COR-L47 (cell line): ENCODE results near the gene RAB42.
"Not testable (repeated sequence)": the region's sequence is repeated elsewhere in the genome, so short reads cannot be mapped to it uniquely, and the experiment has no call there.

Source experiments
- DNase-seq: peaks from one replicate; lab custom pipeline; 2025; lab: John Stamatoyannopoulos, UW

RAB42 gene

DNA sequence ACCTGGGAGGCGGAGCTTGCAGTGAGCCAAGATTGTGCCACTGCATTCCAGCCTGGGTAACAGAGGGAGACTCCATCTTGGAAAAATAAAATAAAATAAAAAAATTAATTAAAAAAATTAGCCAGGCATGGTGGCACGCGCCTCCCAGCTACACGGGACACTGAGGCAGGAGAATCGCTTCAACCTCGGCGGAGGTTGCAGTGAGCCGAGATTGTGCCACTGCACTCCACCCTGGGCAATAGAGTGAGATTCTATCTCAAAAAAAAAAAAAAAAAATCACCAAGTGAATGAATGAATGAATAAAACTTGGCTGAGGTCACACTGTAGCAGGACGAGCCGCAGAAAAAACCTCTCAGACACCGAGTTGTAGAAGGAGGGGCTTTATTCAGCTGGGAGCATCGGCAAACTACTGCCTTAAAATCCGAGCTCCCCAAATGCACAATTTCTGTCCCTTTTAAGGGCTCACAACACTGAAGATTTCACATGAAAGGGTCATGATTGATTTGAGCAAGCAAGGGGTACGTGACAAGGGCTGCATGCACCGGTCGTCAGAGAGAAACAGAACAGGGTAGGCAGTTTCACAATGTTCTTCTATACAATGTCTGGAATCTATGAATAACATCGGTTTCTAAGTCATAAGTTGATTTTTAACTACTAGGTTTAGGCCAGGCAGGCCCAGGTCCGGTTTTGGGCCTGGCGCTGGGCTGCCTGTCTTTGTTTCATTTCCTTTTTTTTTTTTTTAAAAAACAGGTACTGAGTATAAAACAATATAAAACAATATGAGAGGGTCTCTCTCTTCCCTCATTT is 5.3 kb upstream of the RAB42 start:
- DNase-seq, result not testable (repeated sequence)

DNA sequence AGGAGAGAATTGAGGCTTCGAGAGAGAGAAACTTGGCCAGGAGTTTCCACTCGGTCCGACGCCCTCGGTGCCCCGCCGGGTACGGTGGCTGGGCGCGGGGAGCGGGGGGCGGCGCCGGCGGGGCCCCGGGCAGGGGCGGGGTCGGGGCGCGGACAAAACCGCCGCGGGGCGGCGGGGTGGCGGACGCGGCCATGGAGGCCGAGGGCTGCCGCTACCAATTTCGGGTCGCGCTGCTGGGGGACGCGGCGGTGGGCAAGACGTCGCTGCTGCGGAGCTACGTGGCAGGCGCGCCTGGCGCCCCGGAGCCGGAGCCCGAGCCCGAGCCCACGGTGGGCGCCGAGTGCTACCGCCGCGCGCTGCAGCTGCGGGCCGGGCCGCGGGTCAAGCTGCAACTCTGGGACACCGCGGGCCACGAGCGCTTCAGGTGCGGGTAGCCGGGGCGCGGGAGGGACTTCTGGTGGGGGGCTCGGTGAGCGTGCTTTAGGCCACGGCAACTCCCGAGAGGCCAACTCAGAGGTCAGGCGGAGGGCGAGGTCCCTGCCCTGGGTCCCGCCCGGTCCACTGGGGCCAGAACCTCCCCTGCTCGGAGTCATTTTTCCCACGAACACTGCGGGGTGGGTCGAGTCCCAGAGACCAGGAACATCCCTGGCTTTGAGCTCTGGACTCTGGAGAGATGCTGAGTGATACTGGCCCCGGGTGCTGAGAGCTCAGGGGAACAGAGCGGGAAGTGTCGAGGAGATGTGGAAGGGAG is 431 bp downstream of the RAB42 start:
- no peak for DNase-seq

DNA sequence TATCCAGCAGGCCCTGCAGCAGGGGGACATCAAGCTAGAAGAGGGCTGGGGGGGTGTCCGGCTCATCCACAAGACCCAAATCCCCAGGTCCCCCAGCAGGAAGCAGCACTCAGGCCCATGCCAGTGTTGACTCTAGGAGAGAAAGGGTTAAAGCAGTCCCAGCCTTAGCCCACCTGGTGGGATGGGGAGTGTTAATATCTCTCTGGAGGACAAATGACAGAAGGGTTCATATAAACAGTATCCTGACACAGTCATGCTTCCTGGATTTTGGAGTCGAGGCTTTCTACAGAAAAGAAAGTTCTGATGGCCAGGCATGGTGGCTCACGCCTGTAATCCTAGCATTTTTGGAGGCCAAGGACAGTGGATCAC is 1.9 kb downstream of the RAB42 start:
- not testable (repeated sequence) for DNase-seq

DNA sequence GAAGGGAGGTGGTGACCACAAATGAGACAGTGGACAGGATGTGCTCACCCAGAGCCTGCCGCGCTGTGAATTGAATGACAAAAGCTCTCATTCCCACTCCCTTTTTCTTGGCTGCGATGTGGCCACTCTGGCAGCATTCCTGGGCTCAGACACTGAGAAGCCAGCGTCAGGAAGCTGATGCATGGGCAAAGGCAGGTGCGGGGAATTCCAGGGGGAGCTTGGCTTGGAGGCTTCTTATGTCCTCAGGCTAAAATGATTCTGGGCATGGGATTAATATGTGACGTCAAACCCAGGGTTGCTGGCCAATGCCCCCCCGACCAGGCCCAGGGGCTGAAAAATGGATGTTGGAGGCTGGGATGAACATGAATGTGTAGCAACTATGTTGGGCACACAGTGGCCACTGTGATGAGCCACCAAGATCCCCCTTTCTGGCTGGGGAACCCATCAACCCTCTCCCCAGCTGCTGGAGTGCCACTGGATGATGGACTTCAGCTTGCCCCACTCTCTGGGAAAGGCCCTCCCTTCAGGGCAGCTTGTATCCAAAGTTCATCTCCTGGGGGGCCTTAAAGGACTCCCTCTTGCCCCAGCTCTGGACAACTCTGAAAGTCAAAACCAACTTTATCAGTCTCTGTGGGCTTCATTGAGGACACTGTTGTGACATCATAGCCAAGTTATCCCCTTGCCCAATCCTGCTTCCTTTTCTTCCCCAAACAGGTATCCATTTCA is 2.8 kb downstream of the RAB42 start:
- DNase-seq, result not testable (repeated sequence)

DNA sequence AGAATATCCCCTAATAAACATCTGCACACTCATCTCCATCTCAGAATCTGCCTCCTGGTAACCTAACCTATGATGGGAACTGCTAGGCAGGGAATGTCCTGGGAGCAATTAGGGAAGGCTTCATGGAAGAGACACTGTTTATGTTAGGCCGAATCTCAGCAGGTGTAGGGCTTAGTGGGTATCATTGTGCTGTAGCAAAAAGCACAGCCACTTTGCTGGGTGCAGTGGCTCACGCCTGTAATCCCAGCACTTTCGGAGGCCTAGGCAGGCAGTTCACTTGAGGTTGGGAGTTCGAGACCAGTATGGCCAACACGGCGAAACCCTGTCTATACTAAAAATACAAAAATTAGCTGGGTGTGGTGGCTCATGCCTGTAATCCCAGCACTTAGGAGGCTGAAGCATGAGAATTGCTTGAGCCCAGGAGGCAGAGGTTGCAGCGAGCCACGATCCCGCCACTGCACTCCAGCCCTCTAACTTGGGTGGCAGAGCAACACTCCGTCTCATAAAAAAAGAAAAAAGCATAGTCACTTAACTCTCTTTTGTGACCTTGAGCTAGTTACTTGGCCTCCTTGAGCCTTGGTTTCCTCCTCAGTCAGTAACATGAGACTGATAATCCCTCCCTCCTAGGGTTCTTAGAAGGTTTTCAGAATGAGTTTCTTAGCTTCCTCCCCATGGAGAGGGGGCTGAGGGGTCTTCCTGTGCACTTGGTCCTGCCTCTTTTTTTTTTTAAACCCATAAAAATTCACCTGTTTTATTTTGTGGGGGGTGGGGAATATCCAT is 3.5 kb downstream of the RAB42 start:
- no peak for DNase-seq

DNA sequence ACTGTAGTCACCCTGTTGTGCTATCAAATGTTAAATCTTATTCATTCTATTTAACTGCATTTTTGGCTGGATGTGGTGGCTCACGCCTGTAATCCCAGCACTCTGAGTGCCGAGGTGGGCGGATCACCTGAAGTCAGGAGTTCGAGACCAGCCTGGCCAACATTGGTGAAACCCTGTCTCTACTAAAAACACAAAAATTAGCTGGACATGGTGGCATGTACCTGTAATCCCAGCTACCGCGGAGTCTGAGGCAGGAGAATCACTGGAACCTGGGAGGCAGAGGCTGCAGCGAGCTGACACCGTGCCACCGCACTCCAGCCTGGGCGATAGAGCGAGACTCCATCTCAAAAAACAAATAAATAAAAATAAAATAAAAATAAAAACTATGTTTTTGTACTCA is 4.2 kb downstream of the RAB42 start:
- not testable (repeated sequence) for DNase-seq

DNA sequence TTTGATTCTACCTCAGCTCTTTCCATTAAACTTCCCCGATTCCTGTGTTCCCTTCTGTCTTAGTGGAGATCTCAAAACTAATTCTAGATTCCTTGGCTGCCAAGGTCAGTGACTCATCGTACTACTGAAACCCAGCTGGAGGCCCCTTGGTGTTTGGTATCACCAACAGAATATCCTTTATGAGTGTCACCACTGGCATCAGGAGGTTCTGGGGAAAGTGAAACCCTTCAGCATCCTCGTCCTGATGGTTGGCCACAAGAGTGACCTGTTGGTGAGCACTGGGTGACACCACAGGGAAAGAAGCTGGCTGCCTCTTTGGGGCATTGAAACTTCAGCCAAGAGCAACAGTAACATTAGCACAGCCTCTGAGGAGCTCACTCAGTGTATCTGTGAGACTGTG is 9.6 kb downstream of the RAB42 start:
- no peak for DNase-seq

DNA sequence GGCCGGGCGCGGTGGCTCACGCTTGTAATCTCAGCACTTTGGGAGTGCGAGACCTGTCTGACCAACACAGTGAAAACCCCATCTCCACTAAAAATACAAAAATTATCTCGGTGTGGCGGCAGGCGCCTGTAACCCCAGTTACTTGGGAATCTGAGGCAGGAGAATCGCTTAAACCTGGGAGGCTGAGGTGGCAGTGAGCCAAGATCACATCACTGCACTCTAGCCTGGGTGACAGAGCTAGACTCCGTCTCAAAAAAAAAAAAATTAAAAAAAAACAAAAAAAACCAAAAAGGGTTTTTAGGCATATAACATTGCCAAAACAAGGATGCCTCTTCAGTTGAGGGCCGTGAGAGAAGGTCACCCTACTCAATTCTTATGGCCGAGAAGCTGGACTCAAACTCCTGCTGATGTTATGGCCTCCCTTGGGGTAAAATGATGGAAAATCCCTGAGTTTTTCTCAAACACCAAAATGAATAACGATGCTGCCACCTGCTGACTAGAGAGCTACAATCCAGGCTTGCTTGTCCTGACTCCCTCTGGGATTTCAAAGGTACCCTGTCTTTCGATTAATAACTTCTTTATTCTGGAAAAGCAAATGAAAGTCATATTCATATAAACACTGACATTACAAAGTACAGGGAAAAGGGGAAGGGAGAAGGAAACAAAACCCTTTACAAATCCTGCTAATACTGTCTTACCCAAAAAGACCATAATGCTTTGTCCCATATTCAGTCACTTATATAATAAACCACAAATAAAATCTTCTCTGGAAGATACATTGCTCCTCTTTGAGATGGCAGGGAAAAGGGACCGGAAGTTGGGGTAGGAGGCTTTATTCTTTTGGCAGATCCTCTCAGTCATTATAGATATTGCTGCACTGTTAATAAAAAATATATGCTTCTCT is 10.7 kb downstream of the RAB42 start:
- peak; percentile 63 for DNase-seq

DNA sequence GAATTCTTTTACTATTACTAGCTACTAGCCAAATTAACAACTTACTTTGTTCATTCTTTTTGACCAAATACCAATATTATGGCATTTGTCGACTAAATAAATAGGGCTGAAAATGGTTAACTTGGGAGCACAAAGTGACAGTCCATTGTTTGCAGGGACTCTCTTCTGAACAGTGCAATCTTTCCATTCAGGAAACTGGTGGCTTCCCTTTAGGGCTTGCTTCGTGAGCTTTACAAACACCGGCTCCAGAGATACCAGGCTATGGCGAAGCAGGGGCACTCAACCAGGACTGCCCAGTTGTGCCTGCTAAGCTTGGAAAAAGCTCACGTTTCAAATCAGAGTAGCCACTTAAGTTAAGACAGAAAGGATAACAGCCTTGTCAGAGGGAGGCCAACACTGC is 12.3 kb downstream of the RAB42 start:
- DNase-seq, result no peak

DNA sequence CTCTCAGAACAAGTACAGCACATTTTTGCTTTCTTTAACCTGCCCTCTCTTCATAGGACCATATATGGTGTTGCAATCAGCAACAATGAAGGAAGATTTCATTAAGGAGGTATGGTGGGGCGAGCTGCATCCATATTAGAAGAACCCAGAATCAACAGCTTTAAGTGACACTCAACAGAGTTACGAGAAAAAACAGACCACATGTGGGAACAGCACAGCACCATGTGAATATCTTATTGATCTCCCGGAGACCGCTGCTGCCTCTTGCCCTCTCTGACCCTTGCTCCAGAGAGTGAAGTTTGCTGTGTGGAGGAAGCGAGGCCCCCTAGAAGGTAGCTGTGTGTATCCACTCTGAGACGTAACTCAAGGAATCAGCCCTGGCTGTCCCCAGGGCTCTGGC is 12.9 kb downstream of the RAB42 start:
- no peak for DNase-seq

DNA sequence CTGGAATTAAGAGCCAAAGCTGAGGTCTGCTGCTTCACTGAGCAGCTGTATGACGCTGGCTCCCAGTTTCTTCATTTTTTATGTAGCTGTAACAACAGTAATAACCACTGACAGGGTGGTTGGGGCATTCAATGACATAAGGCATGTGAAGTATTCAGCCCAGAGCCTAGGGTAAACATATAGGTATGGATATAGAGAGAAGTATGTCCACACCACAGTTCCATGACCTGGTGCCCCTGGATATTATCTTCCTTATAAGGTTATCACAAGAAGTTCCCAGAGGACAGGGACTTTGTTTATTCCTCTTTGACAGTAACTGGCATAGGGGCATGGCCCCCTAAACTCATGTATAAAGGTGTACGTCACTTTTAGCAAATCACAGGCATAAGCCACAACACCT is 14.7 kb downstream of the RAB42 start:
- DNase-seq, result no peak

DNA sequence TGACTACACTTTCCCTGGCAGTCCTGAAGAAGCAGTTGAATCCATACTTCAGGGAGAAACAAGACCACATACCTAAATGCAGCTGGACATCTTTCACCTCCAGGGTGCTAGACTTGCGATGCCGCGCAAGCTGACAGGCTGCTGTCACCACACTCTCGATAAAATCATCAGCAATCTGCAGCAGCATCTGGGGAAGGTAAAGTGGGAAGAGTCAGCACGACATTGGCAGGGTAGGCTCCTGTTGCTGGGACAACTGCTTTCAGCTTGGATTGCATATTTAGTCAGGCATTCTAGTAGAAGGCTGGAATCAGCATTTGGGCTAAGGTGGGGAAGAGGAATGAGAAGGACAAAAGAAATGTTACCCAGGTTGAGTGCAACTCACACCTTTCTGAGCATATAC is 21.1 kb downstream of the RAB42 start:
- no peak for DNase-seq

DNA sequence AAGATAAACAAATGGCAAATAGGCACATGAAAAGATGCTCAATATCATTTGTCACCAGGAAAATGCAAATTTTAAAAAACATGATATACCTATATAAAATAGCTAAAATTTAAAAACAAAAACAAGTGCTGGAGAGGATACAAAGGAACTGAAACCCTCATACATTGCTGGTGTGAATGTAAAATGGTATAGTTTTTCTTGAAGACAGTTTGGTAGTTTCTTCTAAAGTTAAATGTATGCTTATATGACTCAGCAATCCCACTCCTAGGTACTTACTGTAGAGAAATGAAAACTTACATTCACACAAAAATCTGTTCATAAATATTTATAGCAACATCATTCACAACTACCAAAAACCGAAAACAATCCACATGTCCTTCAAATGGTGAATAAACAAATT is 39.6 kb downstream of the RAB42 start:
- no peak for DNase-seq

DNA sequence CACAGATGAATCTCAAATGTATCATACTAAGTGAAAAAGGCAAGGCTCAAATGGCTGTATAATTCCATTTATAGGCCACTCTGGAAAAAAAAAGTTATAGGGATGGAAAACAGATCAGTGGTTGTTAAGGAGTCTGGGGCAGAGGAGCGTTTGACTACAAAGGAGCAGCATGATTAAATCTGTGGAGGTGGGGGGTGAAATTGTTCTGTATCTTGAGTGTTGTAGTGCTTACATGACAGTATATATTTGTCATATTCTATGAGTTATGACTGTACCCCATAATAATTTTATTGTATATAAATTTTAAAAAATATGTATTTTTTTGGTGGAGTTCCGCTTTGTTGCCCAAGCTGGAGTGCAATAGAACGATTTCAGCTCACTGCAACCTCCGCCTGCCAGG is 40.5 kb downstream of the RAB42 start:
- DNase-seq, result no peak

DNA sequence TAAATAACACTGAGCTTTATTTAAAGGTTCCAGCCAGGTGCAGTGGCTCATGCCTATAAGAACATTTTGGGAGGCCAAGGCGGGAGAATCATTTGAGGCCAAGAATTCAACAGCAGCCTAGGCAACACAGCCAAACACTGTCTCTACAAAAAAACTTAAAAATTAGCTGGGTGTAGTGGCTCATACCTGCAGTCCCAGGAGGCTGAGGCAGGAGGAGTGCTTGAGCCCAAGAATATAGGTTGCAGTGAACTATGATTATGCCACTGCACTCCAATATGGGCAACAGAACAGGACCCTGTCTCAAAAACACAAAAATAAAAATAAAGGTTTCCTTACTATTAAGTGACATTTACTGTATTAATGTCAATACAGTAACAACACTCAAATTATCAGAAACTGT is 48.7 kb downstream of the RAB42 start:
- DNase-seq, result no peak

DNA sequence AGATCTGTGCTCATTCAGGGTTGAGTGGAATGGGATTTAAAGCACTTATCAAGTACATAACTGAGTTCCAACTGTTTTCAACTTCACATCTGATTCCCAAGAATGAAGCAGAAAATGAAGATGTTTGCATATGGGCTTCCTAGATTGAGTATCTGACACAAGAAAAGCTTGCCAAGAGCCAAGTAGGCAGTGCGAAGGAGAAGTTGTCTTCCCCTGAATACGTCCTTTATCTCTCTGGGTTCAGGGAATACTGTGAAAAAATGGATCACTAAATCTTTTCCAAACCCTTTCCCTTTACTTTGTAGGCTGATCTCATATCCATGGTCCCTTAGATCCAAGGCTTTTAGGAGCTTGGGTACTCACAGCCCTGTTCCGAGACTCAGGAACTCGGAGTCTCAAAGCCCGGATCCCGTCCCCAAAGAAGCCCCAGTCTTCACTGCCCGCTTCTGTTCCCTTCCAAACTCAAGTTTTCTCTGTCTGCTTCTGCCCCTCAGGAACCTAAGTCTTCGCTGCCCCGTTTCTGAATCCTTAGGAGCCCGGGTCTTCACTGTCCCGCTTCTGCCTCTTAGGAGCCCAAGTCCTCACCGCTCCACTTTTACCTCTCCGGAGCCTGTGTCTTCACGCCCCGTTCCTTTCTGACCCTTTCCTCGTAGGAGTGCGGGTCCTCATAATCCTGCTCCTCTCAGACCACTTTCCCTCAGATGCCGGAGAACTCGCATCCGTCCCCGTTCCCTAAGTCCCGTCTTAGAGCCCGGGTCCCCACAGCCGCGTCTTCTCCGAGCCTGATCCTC is 50.2 kb downstream of the RAB42 start:
- DNase-seq, result no peak

DNA sequence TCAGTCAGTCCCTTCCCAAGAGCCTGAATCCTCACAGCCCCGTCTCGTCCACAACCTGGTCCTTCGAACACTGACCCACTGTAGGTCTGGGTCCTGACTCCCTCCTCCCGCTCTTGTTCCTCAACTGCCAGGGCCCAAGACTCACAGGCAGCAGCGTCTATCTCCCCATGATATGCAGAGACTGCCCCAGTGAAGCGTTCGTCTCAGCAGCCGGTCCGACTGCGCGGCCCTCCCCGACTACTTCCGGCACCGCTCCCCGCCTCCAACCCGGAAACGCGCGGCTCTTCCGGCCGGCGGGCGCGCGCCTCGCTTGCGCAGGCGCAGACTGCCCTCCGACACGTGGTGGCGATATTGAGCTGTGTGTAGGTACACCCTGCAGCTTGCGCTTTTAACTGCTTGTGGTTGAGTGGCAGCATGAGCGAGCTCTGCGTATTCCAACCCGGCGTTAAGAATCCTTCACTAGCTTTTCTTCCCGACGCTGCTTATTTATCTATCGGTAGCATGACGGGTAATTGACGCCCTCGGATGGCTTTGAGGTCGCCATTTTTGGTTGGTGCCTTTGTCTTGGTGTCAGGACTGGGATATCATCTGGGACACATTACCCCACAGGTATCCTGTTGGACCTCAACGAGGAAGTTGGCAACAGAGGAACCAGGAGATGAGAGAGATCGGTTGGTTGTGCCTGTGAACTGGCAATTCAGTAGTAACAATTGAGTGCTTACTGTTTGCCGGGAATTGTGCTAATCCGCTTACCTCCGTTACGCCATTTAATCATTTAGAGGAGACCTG is 51.0 kb downstream of the RAB42 start, which contains the start of gene TAF12:
Gene TAF12 (minus strand): TSS at position 221 of the 789 bp plus-strand sequence. CDS start 20,986 bp downstream, outside the sequence.
- DNase-seq, result peak; percentile 94

DNA sequence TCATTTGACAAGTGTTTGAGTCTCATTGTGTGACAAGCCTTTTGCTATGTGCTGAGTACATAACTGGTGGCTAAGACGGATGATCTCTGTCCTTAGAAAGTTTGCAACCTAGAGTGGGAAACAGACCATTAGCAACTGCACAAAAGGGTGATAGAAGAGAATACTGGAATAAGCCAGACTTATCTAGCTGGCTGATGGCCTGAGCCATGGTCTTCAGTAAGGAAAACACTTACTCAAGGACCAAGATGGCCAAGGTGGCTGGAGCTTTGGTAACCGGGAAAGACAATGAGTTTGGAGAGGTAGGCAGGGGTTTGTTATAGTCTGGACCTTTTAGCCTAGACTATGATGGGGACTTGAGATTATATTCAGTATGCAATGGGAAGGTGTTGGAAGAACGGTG is 52.4 kb downstream of the RAB42 start:
- DNase-seq, result no peak
